ENCODE data around the gene FCN3.

GRCh38 chr1:27368869-27369582 is 5.6 kb downstream of the FCN3 start:
- TF ChIP-seq CTCF (IDR thresholded peaks at IDR 0.05; ENCODE audit: poor library complexity) (peak; percentile 25), EZH2phosphoT487 (IDR thresholded peaks at IDR 0.05; ENCODE audit: low read depth, severe bottlenecking, unreplicated experiment) (no peak)

Data from hepatocyte (in vitro differentiated cells).